GM19193 (cell line): ENCODE measurements around the gene PSMB5.
A peak's percentile ranks its signal among the peaks of the same experiment; 100 is the strongest.

Source experiments
- POLR2A ChIP-seq: IDR thresholded peaks from 4 replicates; pipeline ENCODE4 v1.6.1; 2011; ENCODE audit not compliant: insufficient read depth, insufficient read length; ENCODE audit errors: extremely low read depth

PSMB5 gene

GRCh38 chr14:23020143-23021128, 14.3 kb downstream of the PSMB5 start:
- TF ChIP-seq POLR2A: no peak

GRCh38 chr14:23018107-23018506, 16.6 kb downstream of the PSMB5 start:
- no peak for TF ChIP-seq POLR2A

- no peak for TF ChIP-seq POLR2A
Measured at GRCh38 chr14:23017091-23017490, 17.6 kb downstream of the PSMB5 start.

- no peak for TF ChIP-seq POLR2A
Measured at GRCh38 chr14:23015618-23016017, 19.1 kb downstream of the PSMB5 start.

- TF ChIP-seq POLR2A: no peak
Measured at GRCh38 chr14:23013054-23013748, 21.5 kb downstream of the PSMB5 start.

- peak; percentile 67 for TF ChIP-seq POLR2A
Measured at GRCh38 chr14:23009939-23010726, 24.6 kb downstream of the PSMB5 start, which contains the start of gene C14orf93. Gene C14orf93 (minus strand): TSS chr14:23010143. CDS start chr14:22999023, 11,120 bp downstream.

- no peak for TF ChIP-seq POLR2A
Measured at GRCh38 chr14:23009483-23009938, 25.2 kb downstream of the PSMB5 start.

- no peak for TF ChIP-seq POLR2A
Measured at GRCh38 chr14:23008831-23009230, 25.9 kb downstream of the PSMB5 start.

GRCh38 chr14:23006544-23007419, 27.9 kb downstream of the PSMB5 start:
- peak; percentile 97 for TF ChIP-seq POLR2A

- no peak for TF ChIP-seq POLR2A
Measured at GRCh38 chr14:23006188-23006534, 28.5 kb downstream of the PSMB5 start.

- no peak for TF ChIP-seq POLR2A
Measured at GRCh38 chr14:23005451-23006187, 29.1 kb downstream of the PSMB5 start.

GRCh38 chr14:23002592-23002991, 32.1 kb downstream of the PSMB5 start:
- TF ChIP-seq POLR2A: no peak

GRCh38 chr14:23000860-23001259, 33.8 kb downstream of the PSMB5 start:
- TF ChIP-seq POLR2A: no peak
